Fibroblast of lung (primary cell): ENCODE results near the gene NT5DC4. TPM values are rescaled to one million over a fixed set of nuclear protein-coding genes. Genes with fewer than 3 reads are reported as not detected.
A peak's percentile ranks its signal among the peaks of the same experiment; 100 is the strongest.

ENCODE experiments used
- DNase-seq, 2 donors: peaks; one replicate each; pipeline versions ENCODE4 v3.0.0 to v3.0.0-alpha.2; 2010; ENCODE audit warnings: low read depth in 2 of 2
- H2AFZ ChIP-seq: 2 replicates; pipeline ENCODE4 v1.5.1; 2012; ENCODE audit warnings: low read length, control low read depth, inconsistent platforms
- H3K27ac ChIP-seq: 2 replicates; pipeline ENCODE4 v1.5.1; 2011; ENCODE audit warnings: low read length, control low read depth; ENCODE audit not compliant: insufficient read depth
- H3K27me3 ChIP-seq: 2 replicates; pipeline ENCODE4 v1.5.1; 2011; ENCODE audit warnings: mild to moderate bottlenecking, low read length; ENCODE audit not compliant: control insufficient read depth, insufficient read depth
- H3K36me3 ChIP-seq: 2 replicates; pipeline ENCODE4 v1.5.1; 2011; ENCODE audit warnings: low read length; ENCODE audit not compliant: control insufficient read depth, insufficient read depth
- H3K4me1 ChIP-seq: 2 replicates; pipeline ENCODE4 v1.5.1; 2011; ENCODE audit warnings: low read length; ENCODE audit not compliant: control insufficient read depth, insufficient read depth; ENCODE audit errors: extremely low read depth
- H3K4me2 ChIP-seq: 2 replicates; pipeline ENCODE4 v1.5.1; 2011; ENCODE audit warnings: low read length, control low read depth; ENCODE audit not compliant: insufficient read depth; ENCODE audit errors: extremely low read depth
- H3K4me3 ChIP-seq, 4 experiments: fragments of 200-600 bp in 1 of 4; sonication (generic) in 1 of 4; replicated peaks in 1 of 4; 2 replicates each; pipeline ENCODE4 v1.5.1; 2011 to 2016; ENCODE audit warnings: low read length in 4 of 4, low read depth in 3 of 4, mild to moderate bottlenecking in 3 of 4, control low read depth in 2 of 4, inconsistent platforms in 1 of 4, mixed read lengths in 1 of 4; ENCODE audit not compliant: insufficient read depth in 1 of 4; ENCODE audit errors: control extremely low read depth in 1 of 4
- H3K79me2 ChIP-seq: 2 replicates; pipeline ENCODE4 v1.5.1; 2012; ENCODE audit warnings: mild to moderate bottlenecking, low read length, inconsistent platforms; ENCODE audit not compliant: control insufficient read depth, insufficient read depth
- H3K9ac ChIP-seq: 2 replicates; pipeline ENCODE4 v1.5.1; 2011; ENCODE audit warnings: mild to moderate bottlenecking, low read length, control low read depth; ENCODE audit not compliant: insufficient read depth
- H3K9me3 ChIP-seq: 2 replicates; pipeline ENCODE4 v1.5.1; 2012; ENCODE audit warnings: low read depth, low read length; ENCODE audit not compliant: control insufficient read depth, insufficient read depth
- H4K20me1 ChIP-seq: 2 replicates; pipeline ENCODE4 v1.5.1; 2011; ENCODE audit warnings: low read length; ENCODE audit not compliant: control insufficient read depth, insufficient read depth; ENCODE audit errors: extremely low read depth
- CTCF ChIP-seq, 2 donors: IDR thresholded peaks in 1 of 2; conservative IDR thresholded peaks in 1 of 2; 1 replicate in 1 of 2; 2 replicates in 1 of 2; pipeline ENCODE4 v1.5.1; 2011 to 2012; ENCODE audit warnings: low read length in 2 of 2, control low read depth in 1 of 2, inconsistent platforms in 1 of 2, low read depth in 1 of 2, mild to moderate bottlenecking in 1 of 2
- EZH2 ChIP-seq: IDR thresholded peaks from 2 replicates; pipeline ENCODE4 v1.5.1; 2012; ENCODE audit warnings: low read length, control low read depth, mild to moderate bottlenecking; ENCODE audit errors: missing control alignments
- polyA plus RNA-seq, 2 donors: library from polyadenylated mRNA; depleted of rRNA in 1 of 2; stranded (reverse) in 1 of 2; unstranded in 1 of 2; fragments of >200 nt; gene quantifications; 2 replicates each; pipeline ENCODE4 v1.2.1, GENCODE V29; 2011 to 2012; ENCODE audit warnings: missing spikeins in 1 of 2
- total RNA-seq: library from RNA; depleted of rRNA; stranded (reverse); fragments of >200 nt; gene quantifications from 2 replicates; pipeline ENCODE4 v1.2.1, GENCODE V29; 2014

NT5DC4 gene
- total and polyA plus RNA-seq, 2 donors (not counting 1 experiment from before 2014, with no cell fraction given) = not detected

GRCh38 chr2:112694182-112694581 is 26.6 kb upstream of the NT5DC4 start:
- peaks cover 17% of the 10 kb centered on the region for H3K4me1 ChIP-seq
- no peak overlapping the region for H3K4me2 ChIP-seq
- H3K9ac ChIP-seq = no peak overlapping the region
- no peaks in the 10 kb centered on the region for H4K20me1 ChIP-seq
- no peaks in the 10 kb centered on the region for H3K27me3 ChIP-seq
- TF ChIP-seq EZH2 (no peak), CTCF (conservative IDR thresholded peaks at IDR 0.05 in 1 of 2, IDR thresholded peaks at IDR 0.05 in 1 of 2; ENCODE audit: low read depth in 1 of 2, low read length in 2 of 2) (no peak)
- H3K36me3 ChIP-seq = no peaks in the 10 kb centered on the region
- H3K4me3 ChIP-seq = no peak overlapping the region
- no peaks in the 10 kb centered on the region for H3K9me3 ChIP-seq
- H3K27ac ChIP-seq = no peak overlapping the region
- no peak for DNase-seq
- H2AFZ ChIP-seq = no peak overlapping the region
- no peaks in the 10 kb centered on the region for H3K79me2 ChIP-seq

- no peak for DNase-seq
- Histone ChIP-seq H3K9me3 (no peaks in the 10 kb centered on the region), H3K79me2 (no peaks in the 10 kb centered on the region), H3K4me3 (no peak overlapping the region), H4K20me1 (no peaks in the 10 kb centered on the region), H2AFZ (no peak overlapping the region), H3K9ac (no peak overlapping the region), H3K4me1 (peaks cover 4% of the 10 kb centered on the region), H3K27me3 (no peaks in the 10 kb centered on the region), H3K36me3 (no peaks in the 10 kb centered on the region), H3K27ac (no peak overlapping the region), H3K4me2 (no peak overlapping the region)
- TF ChIP-seq EZH2 (no peak), CTCF (conservative IDR thresholded peaks at IDR 0.05 in 1 of 2, IDR thresholded peaks at IDR 0.05 in 1 of 2; ENCODE audit: low read depth in 1 of 2, low read length in 2 of 2) (no peak)
These were observed 21.8 kb upstream of the NT5DC4 start for GRCh38 chr2:112698834-112699515.

GRCh38 chr2:112699984-112700667 is 20.7 kb upstream of the NT5DC4 start:
- Histone ChIP-seq H3K9me3 (no peaks in the 10 kb centered on the region), H3K27ac (no peak overlapping the region), H3K79me2 (no peaks in the 10 kb centered on the region), H2AFZ (no peak overlapping the region), H3K36me3 (no peaks in the 10 kb centered on the region), H4K20me1 (no peaks in the 10 kb centered on the region), H3K9ac (no peak overlapping the region), H3K4me2 (no peak overlapping the region), H3K27me3 (no peaks in the 10 kb centered on the region), H3K4me1 (peaks cover 4% of the 10 kb centered on the region), H3K4me3 (no peak overlapping the region)
- no peak for TF ChIP-seq CTCF (conservative IDR thresholded peaks at IDR 0.05 in 1 of 2, IDR thresholded peaks at IDR 0.05 in 1 of 2; ENCODE audit: low read depth in 1 of 2, low read length in 2 of 2)
- peak in 1 of 2 donors; percentile 50 for DNase-seq
